A549 (cell line): ENCODE results near the gene ZNF709. TPM values are rescaled to one million over a fixed set of nuclear protein-coding genes. Genes with fewer than 3 reads are reported as not detected.

ENCODE experiments used
- ATAC-seq, 2 experiments: fragments of 200-7000 bp in 1 of 2; fragments of >200 bp in 1 of 2; cut with Nextera tagmentation in 1 of 2; cut with Tn5 transposase in 1 of 2; 3 replicates each; pipeline versions ENCODE4 v1.8.0 to v1.9.1; 2018 to 2020; ENCODE audit warnings: mild to moderate bottlenecking in 1 of 2, moderate library complexity in 1 of 2
- CTCF ChIA-PET: fragments of 300-600 bp; sonication (Branson Sonifier 250); formaldehyde crosslinking; extraction: SDS; loops from one replicate; lab custom pipeline; 2021; ENCODE audit warnings: antibody characterized with exemption, inconsistent platforms; lab: Yijun Ruan, JAX
- POLR2A ChIA-PET: fragments of 350-600 bp; formaldehyde crosslinking; extraction: SDS; loops from one replicate; lab custom pipeline; 2021; ENCODE audit warnings: antibody characterized with exemption, inconsistent platforms; lab: Yijun Ruan, JAX
- DNase-seq, 2 experiments: peaks; one replicate each; pipeline versions ENCODE4 v3.0.0 to v3.0.0-alpha.2; 2011 to 2016; ENCODE audit warnings: low read depth in 1 of 2, low spot score in 1 of 2
- FAIRE-seq: peaks from 2 replicates; lab custom pipeline; 2011; peaks lifted over from hg19 to GRCh38; lab: Jason Lieb, UNC
- H3K27ac ChIP-seq, 2 experiments: fragments of >200 bp; sonication (Bioruptor Twin); formaldehyde crosslinking; 3 replicates each; pipeline ENCODE4 v1.5.1; 2016 to 2017
- H3K4me1 ChIP-seq: fragments of >200 bp; sonication (Bioruptor Twin); formaldehyde crosslinking; 3 replicates; pipeline ENCODE4 v1.6.1; 2016
- H3K4me2 ChIP-seq: fragments of >200 bp; sonication (Bioruptor Twin); formaldehyde crosslinking; 3 replicates; pipeline ENCODE4 v1.6.1; 2016
- H3K4me3 ChIP-seq: fragments of >200 bp; sonication (Bioruptor Twin); formaldehyde crosslinking; 3 replicates; pipeline ENCODE4 v1.5.1; 2016
- H3K9me3 ChIP-seq: fragments of >200 bp; sonication (Bioruptor Twin); formaldehyde crosslinking; 3 replicates; pipeline ENCODE4 v1.6.1; 2016
- BHLHE40 ChIP-seq: IDR thresholded peaks from 2 replicates; pipeline ENCODE4 v1.6.1; 2012; ENCODE audit warnings: low read depth, low read length, inconsistent platforms
- CBX2 ChIP-seq: fragments of 200-600 bp; sonication (generic); IDR thresholded peaks from 2 replicates; pipeline ENCODE4 v1.6.1; 2016; ENCODE audit warnings: low read depth, mild to moderate bottlenecking, borderline replicate concordance
- CBX8 ChIP-seq: fragments of 200-600 bp; sonication (generic); IDR thresholded peaks from 2 replicates; pipeline ENCODE4 v1.6.1; 2016
- CEBPB ChIP-seq, 2 experiments: fragments of >200 bp in 1 of 2; sonication (Bioruptor Twin) in 1 of 2; formaldehyde crosslinking in 1 of 2; IDR thresholded peaks; 2 replicates each; pipeline ENCODE4 v1.6.1; 2012 to 2016
- ESRRA ChIP-seq: fragments of 150-350 bp; IDR thresholded peaks from 2 replicates; pipeline ENCODE4 v1.6.1; 2014; ENCODE audit warnings: mild to moderate bottlenecking, low read length, borderline replicate concordance
- FOSB ChIP-seq: fragments of 250-450 bp; sonication (Bioruptor Pico); IDR thresholded peaks from 2 replicates; pipeline ENCODE4 v1.5.0; 2020; ENCODE audit warnings: mild to moderate bottlenecking, moderate library complexity
- GATA3 ChIP-seq: IDR thresholded peaks from 2 replicates; pipeline ENCODE4 v1.6.1; 2012; ENCODE audit warnings: borderline replicate concordance
- HDAC2 ChIP-seq: fragments of 200-600 bp; sonication (generic); IDR thresholded peaks from 2 replicates; pipeline ENCODE4 v1.6.1; 2016
- HOXB5 ChIP-seq: fragments of 250-450 bp; sonication (Bioruptor Pico); IDR thresholded peaks from 2 replicates; pipeline ENCODE4 v1.5.0; 2020; ENCODE audit warnings: mild to moderate bottlenecking, moderate library complexity
- MAZ ChIP-seq: fragments of 150-350 bp; IDR thresholded peaks from 2 replicates; pipeline ENCODE4 v1.6.1; 2014; ENCODE audit warnings: antibody characterized with exemption, low read depth, low read length, borderline replicate concordance
- NFE2L2 ChIP-seq: fragments of 150-350 bp; conservative IDR thresholded peaks from 2 replicates; pipeline ENCODE4 v1.6.1; 2014; ENCODE audit warnings: low read length
- NPAS2 ChIP-seq: fragments of 250-450 bp; sonication (Bioruptor Pico); IDR thresholded peaks from 2 replicates; pipeline ENCODE4 v1.8.0; 2022; ENCODE audit warnings: mild to moderate bottlenecking, moderate library complexity, borderline replicate concordance
- PHF8 ChIP-seq: fragments of 200-600 bp; sonication (generic); IDR thresholded peaks from 2 replicates; pipeline ENCODE4 v1.6.1; 2016; ENCODE audit warnings: low read depth, mild to moderate bottlenecking, antibody characterized with exemption, moderate library complexity, borderline replicate concordance
- POLR2A ChIP-seq: IDR thresholded peaks from 2 replicates; pipeline ENCODE4 v1.6.1; 2012; ENCODE audit warnings: mild to moderate bottlenecking, low read length
- RARB ChIP-seq: fragments of 250-450 bp; sonication (Bioruptor Pico); IDR thresholded peaks from 2 replicates; pipeline ENCODE4 v1.8.0; 2021; ENCODE audit warnings: mild to moderate bottlenecking, moderate library complexity
- RCOR1 ChIP-seq: fragments of 150-350 bp; IDR thresholded peaks from 2 replicates; pipeline ENCODE4 v1.6.1; 2014; ENCODE audit warnings: antibody characterized with exemption, low read length, low read depth
- RFX5 ChIP-seq: fragments of 450-650 bp; IDR thresholded peaks from 2 replicates; pipeline ENCODE4 v1.7.1; 2014; ENCODE audit warnings: antibody characterized with exemption, mild to moderate bottlenecking, moderate library complexity
- SMC3 ChIP-seq: fragments of >200 bp; sonication (Bioruptor Twin); formaldehyde crosslinking; IDR thresholded peaks from 3 replicates; pipeline ENCODE4 v1.6.1; 2018; ENCODE audit warnings: inconsistent platforms
- SREBF2 ChIP-seq: fragments of 450-650 bp; IDR thresholded peaks from 2 replicates; pipeline ENCODE4 v1.6.1; 2014; ENCODE audit warnings: mild to moderate bottlenecking, moderate library complexity
- TFCP2L1 ChIP-seq: fragments of 250-450 bp; sonication (Bioruptor Pico); IDR thresholded peaks from 2 replicates; pipeline ENCODE4 v1.5.0; 2021; ENCODE audit warnings: mild to moderate bottlenecking
- ZFP36 ChIP-seq: fragments of 450-650 bp; IDR thresholded peaks from 2 replicates; pipeline ENCODE4 v1.6.1; 2014; ENCODE audit warnings: borderline replicate concordance; ENCODE audit not compliant: partially characterized antibody
- ZSCAN20 ChIP-seq: fragments of 250-450 bp; sonication (Bioruptor Pico); IDR thresholded peaks from 2 replicates; pipeline ENCODE4 v1.8.0; 2022; ENCODE audit warnings: mild to moderate bottlenecking, moderate library complexity
- WGBS: methylation state at CpG from one replicate; pipeline ENCODE4 v1.1.6; 2017; ENCODE audit errors: missing lambda C conversion rate; 5-methylcytosine and 5-hydroxymethylcytosine counted together
- polyA plus RNA-seq, 4 experiments: library from polyadenylated mRNA; depleted of rRNA in 3 of 4; stranded (reverse); fragments of >200 nt; fragmentation: RNase III in 1 of 4; extraction: RNeasy Plus Mini Kit Qiagen cat#74134 plus additional on column Dnase treatment in 1 of 4; gene quantifications; 2 replicates in 3 of 4; 3 replicates in 1 of 4; pipeline ENCODE4 v1.2.3, GENCODE V29; 2011 to 2017
- TF ChIP-seq, protein P1 (sequence below): fragments of 200-600 bp; sonication (generic); IDR thresholded peaks from 2 replicates; pipeline ENCODE4 v1.6.1; 2016; ENCODE audit warnings: antibody characterized with exemption, mild to moderate bottlenecking, moderate library complexity
- TF ChIP-seq, protein P2 (sequence below): fragments of 250-450 bp; sonication (Bioruptor Pico); IDR thresholded peaks from 2 replicates; pipeline ENCODE4 v1.5.0; 2021; ENCODE audit warnings: mild to moderate bottlenecking, moderate library complexity, borderline replicate concordance
- TF ChIP-seq, protein P3 (sequence below): fragments of >200 bp; sonication (Bioruptor Twin); formaldehyde crosslinking; IDR thresholded peaks from 3 replicates; pipeline ENCODE4 v1.6.1; 2016

The ZNF709 gene
- polyA plus RNA-seq, 2 of the 4 experiments (the other 2 are of a cell fraction) = 0.01 to 0.10 TPM

DNA sequence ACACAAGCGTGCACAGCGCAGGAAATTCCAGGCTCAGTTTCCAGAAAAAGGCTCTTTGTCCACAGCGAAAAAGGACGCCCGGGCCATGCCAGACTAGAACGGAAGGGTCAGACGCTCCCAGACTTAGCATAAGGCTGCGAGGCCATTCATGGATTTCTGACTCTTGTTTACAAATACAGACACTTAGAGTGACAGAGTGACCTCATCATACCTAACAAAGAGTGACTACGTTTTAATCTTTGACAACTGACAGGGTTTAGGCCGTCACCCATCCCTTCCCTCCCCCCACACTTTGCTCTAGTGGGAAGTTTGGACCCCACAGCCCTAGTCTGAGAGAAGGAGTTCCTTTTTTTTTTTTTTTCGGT, 418 bp upstream of the ZNF709 start:
- FAIRE-seq (no peak), DNase-seq (no peak)

DNA sequence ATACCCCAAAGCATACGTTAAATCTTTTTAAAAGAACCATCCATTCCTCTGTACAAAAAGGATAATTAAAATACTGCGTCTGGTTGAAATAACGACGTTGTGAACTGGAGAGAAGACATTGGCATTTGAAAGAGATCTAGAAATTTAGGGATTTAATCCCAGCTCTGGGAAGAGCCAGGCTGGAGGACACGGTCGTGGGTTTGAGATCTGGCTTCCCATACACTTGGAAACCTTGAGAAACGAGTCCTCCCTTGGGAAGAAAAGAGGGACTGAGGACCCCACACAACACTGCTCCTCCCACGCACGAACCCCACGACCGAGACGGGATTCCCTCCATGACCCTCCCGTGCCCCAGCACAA, 625 bp downstream of the ZNF709 start:
- ChIA-PET CTCF (no interaction called here), POLR2A (no interaction called here)
- H3K4me3 ChIP-seq = no peak overlapping the region
- H3K9me3 ChIP-seq = no peaks in the 10 kb centered on the region
- DNase-seq (no peak), FAIRE-seq (no peak), ATAC-seq (no peak)
- 7% methylated on average over 7 of the region's 13 CpGs for WGBS
- H3K4me1 ChIP-seq = no peaks in the 10 kb centered on the region
- H3K4me2 ChIP-seq = no peak overlapping the region
- TF ChIP-seq CBX8 (no peak), BHLHE40 (no peak)
- no peak overlapping the region for H3K27ac ChIP-seq

More for the DNA sequence above, 418 bp upstream of the ZNF709 start:
- POLR2A ChIA-PET = no interaction called here
- H3K4me2 ChIP-seq = no peak overlapping the region
- no peak overlapping the region for H3K27ac ChIP-seq
- CTCF ChIA-PET = no interaction called here
- ATAC-seq = no peak
- no peaks in the 10 kb centered on the region for H3K9me3 ChIP-seq
- no peak for TF ChIP-seq RFX5
- no peak for TF ChIP-seq RCOR1
- no peak for TF ChIP-seq SREBF2
- TF ChIP-seq CEBPB (IDR thresholded peaks at IDR 0.05) = no peak
- no peak for TF ChIP-seq RARB (CRISPR knock-in tag)
- TF ChIP-seq, protein P1, sequence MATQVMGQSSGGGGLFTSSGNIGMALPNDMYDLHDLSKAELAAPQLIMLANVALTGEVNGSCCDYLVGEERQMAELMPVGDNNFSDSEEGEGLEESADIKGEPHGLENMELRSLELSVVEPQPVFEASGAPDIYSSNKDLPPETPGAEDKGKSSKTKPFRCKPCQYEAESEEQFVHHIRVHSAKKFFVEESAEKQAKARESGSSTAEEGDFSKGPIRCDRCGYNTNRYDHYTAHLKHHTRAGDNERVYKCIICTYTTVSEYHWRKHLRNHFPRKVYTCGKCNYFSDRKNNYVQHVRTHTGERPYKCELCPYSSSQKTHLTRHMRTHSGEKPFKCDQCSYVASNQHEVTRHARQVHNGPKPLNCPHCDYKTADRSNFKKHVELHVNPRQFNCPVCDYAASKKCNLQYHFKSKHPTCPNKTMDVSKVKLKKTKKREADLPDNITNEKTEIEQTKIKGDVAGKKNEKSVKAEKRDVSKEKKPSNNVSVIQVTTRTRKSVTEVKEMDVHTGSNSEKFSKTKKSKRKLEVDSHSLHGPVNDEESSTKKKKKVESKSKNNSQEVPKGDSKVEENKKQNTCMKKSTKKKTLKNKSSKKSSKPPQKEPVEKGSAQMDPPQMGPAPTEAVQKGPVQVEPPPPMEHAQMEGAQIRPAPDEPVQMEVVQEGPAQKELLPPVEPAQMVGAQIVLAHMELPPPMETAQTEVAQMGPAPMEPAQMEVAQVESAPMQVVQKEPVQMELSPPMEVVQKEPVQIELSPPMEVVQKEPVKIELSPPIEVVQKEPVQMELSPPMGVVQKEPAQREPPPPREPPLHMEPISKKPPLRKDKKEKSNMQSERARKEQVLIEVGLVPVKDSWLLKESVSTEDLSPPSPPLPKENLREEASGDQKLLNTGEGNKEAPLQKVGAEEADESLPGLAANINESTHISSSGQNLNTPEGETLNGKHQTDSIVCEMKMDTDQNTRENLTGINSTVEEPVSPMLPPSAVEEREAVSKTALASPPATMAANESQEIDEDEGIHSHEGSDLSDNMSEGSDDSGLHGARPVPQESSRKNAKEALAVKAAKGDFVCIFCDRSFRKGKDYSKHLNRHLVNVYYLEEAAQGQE = no peak
- TF ChIP-seq PHF8 = no peak
- TF ChIP-seq ZSCAN20 (CRISPR knock-in tag) = no peak
- TF ChIP-seq NPAS2 (CRISPR knock-in tag) = no peak
- TF ChIP-seq HOXB5 (CRISPR knock-in tag) = no peak
- no peak for TF ChIP-seq MAZ
- TF ChIP-seq, protein P2, sequence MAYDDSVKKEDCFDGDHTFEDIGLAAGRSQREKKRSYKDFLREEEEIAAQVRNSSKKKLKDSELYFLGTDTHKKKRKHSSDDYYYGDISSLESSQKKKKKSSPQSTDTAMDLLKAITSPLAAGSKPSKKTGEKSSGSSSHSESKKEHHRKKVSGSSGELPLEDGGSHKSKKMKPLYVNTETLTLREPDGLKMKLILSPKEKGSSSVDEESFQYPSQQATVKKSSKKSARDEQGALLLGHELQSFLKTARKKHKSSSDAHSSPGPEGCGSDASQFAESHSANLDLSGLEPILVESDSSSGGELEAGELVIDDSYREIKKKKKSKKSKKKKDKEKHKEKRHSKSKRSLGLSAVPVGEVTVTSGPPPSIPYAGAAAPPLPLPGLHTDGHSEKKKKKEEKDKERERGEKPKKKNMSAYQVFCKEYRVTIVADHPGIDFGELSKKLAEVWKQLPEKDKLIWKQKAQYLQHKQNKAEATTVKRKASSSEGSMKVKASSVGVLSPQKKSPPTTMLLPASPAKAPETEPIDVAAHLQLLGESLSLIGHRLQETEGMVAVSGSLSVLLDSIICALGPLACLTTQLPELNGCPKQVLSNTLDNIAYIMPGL (CRISPR knock-in tag) = no peak
- no peak for TF ChIP-seq ZFP36
- WGBS = 11% methylated on average over 9 of the region's 11 CpGs
- H3K4me1 ChIP-seq = no peaks in the 10 kb centered on the region
- no peak overlapping the region for H3K4me3 ChIP-seq

DNA sequence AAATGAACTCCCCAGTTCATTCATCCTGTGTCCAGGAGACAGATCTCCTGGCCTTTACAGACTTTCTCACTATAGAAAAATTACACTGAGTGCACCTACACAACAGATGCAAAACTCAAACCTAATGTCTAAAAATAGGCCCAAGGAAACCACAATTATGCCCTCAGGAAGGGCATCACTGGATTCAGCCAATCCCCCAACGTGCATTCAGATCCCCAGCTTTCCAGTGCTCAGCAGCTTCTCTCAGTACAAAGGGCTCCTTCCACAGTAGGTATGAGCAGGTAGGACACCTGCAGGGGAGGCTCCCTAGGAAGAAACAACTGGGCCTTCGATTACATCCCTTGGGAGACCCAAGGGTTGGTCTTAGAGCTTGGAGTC, 2.1 kb downstream of the ZNF709 start:
- H3K4me1 ChIP-seq = no peaks in the 10 kb centered on the region
- H3K4me3 ChIP-seq = no peak overlapping the region
- POLR2A ChIA-PET = no interaction called here
- CTCF ChIA-PET = no interaction called here
- H3K27ac ChIP-seq = no peak overlapping the region
- WGBS = 17% methylated on average over 2 of the region's 2 CpGs
- ATAC-seq = no peak
- no peak overlapping the region for H3K4me2 ChIP-seq
- no peak for DNase-seq
- FAIRE-seq = no peak
- TF ChIP-seq NPAS2 (CRISPR knock-in tag) = no peak
- no peak for TF ChIP-seq SMC3
- TF ChIP-seq NFE2L2 = no peak
- TF ChIP-seq, protein P3, sequence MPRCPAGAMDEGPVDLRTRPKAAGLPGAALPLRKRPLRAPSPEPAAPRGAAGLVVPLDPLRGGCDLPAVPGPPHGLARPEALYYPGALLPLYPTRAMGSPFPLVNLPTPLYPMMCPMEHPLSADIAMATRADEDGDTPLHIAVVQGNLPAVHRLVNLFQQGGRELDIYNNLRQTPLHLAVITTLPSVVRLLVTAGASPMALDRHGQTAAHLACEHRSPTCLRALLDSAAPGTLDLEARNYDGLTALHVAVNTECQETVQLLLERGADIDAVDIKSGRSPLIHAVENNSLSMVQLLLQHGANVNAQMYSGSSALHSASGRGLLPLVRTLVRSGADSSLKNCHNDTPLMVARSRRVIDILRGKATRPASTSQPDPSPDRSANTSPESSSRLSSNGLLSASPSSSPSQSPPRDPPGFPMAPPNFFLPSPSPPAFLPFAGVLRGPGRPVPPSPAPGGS = no peak
- TF ChIP-seq RFX5 = no peak
- TF ChIP-seq CEBPB (IDR thresholded peaks at IDR 0.05) = no peak
- no peak for TF ChIP-seq TFCP2L1 (CRISPR knock-in tag)
- no peak for TF ChIP-seq ESRRA
- TF ChIP-seq CBX2 = no peak
- no peak for TF ChIP-seq FOSB (CRISPR knock-in tag)
- TF ChIP-seq POLR2A = no peak
- no peak for TF ChIP-seq HDAC2
- no peak for TF ChIP-seq HOXB5 (CRISPR knock-in tag)
- no peak for TF ChIP-seq GATA3
- H3K9me3 ChIP-seq = no peaks in the 10 kb centered on the region
